K562 (cell line): ENCODE results near the gene ALDH18A1. TPM values are rescaled to one million over a fixed set of nuclear protein-coding genes. Genes with fewer than 3 reads are reported as not detected.

Source experiments
- ATAC-seq: fragments of 200-7000 bp; cut with Tn5 transposase; 3 replicates; pipeline ENCODE4 v1.9.1; 2020; ENCODE audit warnings: moderate library complexity
- BruUV-seq: library from RNA; stranded (reverse); fragments of 400-500 nt; replicated peaks from 2 replicates; lab custom pipeline; 2021; lab: Mats Ljungman, UMichigan
- CTCF ChIA-PET: fragments of 300-600 bp; formaldehyde crosslinking; extraction: SDS; loops from one replicate; lab custom pipeline; 2021; ENCODE audit warnings: low intra/inter-chr PET ratio; lab: Yijun Ruan, JAX
- POLR2A ChIA-PET: fragments of 300-600, 350-650 bp; sonication (Branson Sonifier 250); formaldehyde crosslinking; extraction: SDS; loops from one replicate; lab custom pipeline; 2021; ENCODE audit warnings: antibody characterized with exemption, inconsistent platforms; lab: Yijun Ruan, JAX
- DNase-seq, 4 experiments: peaks; one replicate each; pipeline versions ENCODE4 v3.0.0 to v3.0.0-alpha.2; 2011 to 2018; ENCODE audit warnings: low spot score in 3 of 4, mixed read lengths in 3 of 4; ENCODE audit errors: extremely low read depth in 1 of 4
- FAIRE-seq: peaks from 2 replicates; lab custom pipeline; 2011; peaks lifted over from hg19 to GRCh38; lab: Jason Lieb, UNC
- H2AFZ ChIP-seq: 2 replicates; pipeline ENCODE4 v1.6.0; 2011; ENCODE audit warnings: low read depth, low read length, control low read depth, inconsistent platforms
- H3K27ac ChIP-seq: fragments of 200-600 bp; 3 replicates; pipeline ENCODE4 v1.8.0; 2011; ENCODE audit warnings: low read depth, mild to moderate bottlenecking, control low read depth, inconsistent platforms, low read length, moderate library complexity, mixed read lengths; ENCODE audit errors: extremely low read depth
- H3K27me3 ChIP-seq, 2 experiments: fragments of 300-600 bp in 1 of 2; 2 replicates in 1 of 2; 3 replicates in 1 of 2; pipeline versions ENCODE4 v1.6.0 to v1.8.0; 2011; ENCODE audit warnings: inconsistent platforms in 2 of 2, low read length in 2 of 2, mild to moderate bottlenecking in 1 of 2, mixed read lengths in 1 of 2, moderate library complexity in 1 of 2; ENCODE audit not compliant: control insufficient read depth in 2 of 2, insufficient read depth in 2 of 2
- H3K36me3 ChIP-seq: fragments of 300-600 bp; 3 replicates; pipeline ENCODE4 v1.8.0; 2011; ENCODE audit warnings: mild to moderate bottlenecking, low read length, inconsistent platforms; ENCODE audit not compliant: control insufficient read depth, insufficient read depth
- H3K4me1 ChIP-seq, 2 experiments: fragments of 200-600 bp in 1 of 2; replicated peaks in 1 of 2; 2 replicates in 1 of 2; 3 replicates in 1 of 2; pipeline versions ENCODE4 v1.5.1 to v1.8.0; 2011; ENCODE audit warnings: inconsistent platforms in 2 of 2, low read length in 2 of 2, mild to moderate bottlenecking in 1 of 2, mixed read lengths in 1 of 2, moderate library complexity in 1 of 2; ENCODE audit not compliant: control insufficient read depth in 2 of 2, insufficient read depth in 2 of 2
- H3K4me2 ChIP-seq: 2 replicates; pipeline ENCODE4 v1.6.1; 2011; ENCODE audit warnings: low read length, control low read depth, inconsistent platforms, mixed read lengths; ENCODE audit not compliant: insufficient read depth
- H3K4me3 ChIP-seq: fragments of 200-600 bp; sonication (generic), shearing (Covaris generic); 2 replicates; pipeline ENCODE4 v1.5.1; 2016; ENCODE audit warnings: control low read depth, inconsistent platforms
- H3K79me2 ChIP-seq: fragments of 200-600 bp; 3 replicates; pipeline ENCODE4 v1.8.0; 2011; ENCODE audit warnings: low read length, inconsistent platforms; ENCODE audit not compliant: control insufficient read depth, insufficient read depth
- H3K9ac ChIP-seq, 2 experiments: 2 replicates each; pipeline versions ENCODE4 v1.6.0 to v1.6.1; 2011; ENCODE audit warnings: low read depth in 2 of 2, low read length in 2 of 2, control low read depth in 1 of 2, inconsistent platforms in 1 of 2, mild to moderate bottlenecking in 1 of 2, mixed read lengths in 1 of 2; ENCODE audit not compliant: insufficient read depth in 1 of 2
- H3K9me1 ChIP-seq: one replicate; pipeline ENCODE4 v1.6.0; 2011; ENCODE audit warnings: inconsistent platforms, mild to moderate bottlenecking, low read length, moderate library complexity; ENCODE audit not compliant: control insufficient read depth, insufficient read depth
- H3K9me3 ChIP-seq: replicated peaks from 2 replicates; pipeline ENCODE4 v1.5.1; 2011; ENCODE audit warnings: low read depth, low read length, inconsistent platforms; ENCODE audit not compliant: control insufficient read depth, insufficient read depth
- H4K20me1 ChIP-seq: replicated peaks from 2 replicates; pipeline ENCODE4 v1.6.1; 2011; ENCODE audit warnings: low read length, inconsistent platforms, mixed read lengths; ENCODE audit not compliant: control insufficient read depth, insufficient read depth
- CC2D1A ChIP-seq: fragments of 450-650 bp; IDR thresholded peaks from 2 replicates; pipeline ENCODE4 v1.6.1; 2017; ENCODE audit warnings: mild to moderate bottlenecking
- HDGF ChIP-seq: fragments of 450-650 bp; IDR thresholded peaks from 2 replicates; pipeline ENCODE4 v1.6.1; 2016
- NFXL1 ChIP-seq: fragments of 450-650 bp; formaldehyde crosslinking; IDR thresholded peaks from 2 replicates; pipeline ENCODE4 v1.4.0; 2021; ENCODE audit warnings: mild to moderate bottlenecking
- PHF21A ChIP-seq: fragments of 450-650 bp; IDR thresholded peaks from 2 replicates; pipeline ENCODE4 v1.6.1; 2017; ENCODE audit warnings: low read depth, borderline replicate concordance
- ZKSCAN1 ChIP-seq: fragments of 150-350 bp; IDR thresholded peaks from 2 replicates; pipeline ENCODE4 v1.6.1; 2016; ENCODE audit warnings: low read depth, low read length
- WGBS: fragments of 100-300 bp; shearing (Covaris generic); methylation state at CpG from one replicate; pipeline ENCODE4 v1.1.6; 2016; ENCODE audit warnings: low coverage, mixed read lengths; ENCODE audit not compliant: insufficient coverage; ENCODE audit errors: missing lambda C conversion rate; 5-methylcytosine and 5-hydroxymethylcytosine counted together
- in situ Hi-C: fragments of 300-500 bp; cut with MboI; formaldehyde crosslinking; loops from 4 replicates; pipeline ENCODE4 v1.15.0; 2018; ENCODE audit warnings: inconsistent platforms, mixed read lengths
- intact Hi-C: fragments of 100-400 bp; cut with micrococcal nuclease; formaldehyde crosslinking; loops from 2 replicates; pipeline ENCODE4 v1.14.2; 2022
- polyA plus RNA-seq, 8 experiments: library from polyadenylated mRNA; depleted of rRNA in 4 of 8; stranded (reverse) in 5 of 8; unstranded in 3 of 8; fragments of >200 nt; fragmentation: Nextera tagmentation in 2 of 8; fragmentation: Illumina TruSeq in 1 of 8; extraction: Ambion mirVana in 2 of 8; extraction: Trizol in 1 of 8; gene quantifications; 2 replicates each; pipeline versions ENCODE4 v1.2.1 to v1.2.3, GENCODE V29; 2011 to 2014; ENCODE audit warnings: inconsistent platforms in 1 of 8, missing spikeins in 1 of 8
- total RNA-seq, 7 experiments: library from RNA; depleted of rRNA in 6 of 7; stranded (reverse); fragments of >200 nt in 6 of 7; fragmentation: Illumina TruSeq in 2 of 7; extraction: Trizol in 2 of 7; gene quantifications; 2 replicates each; pipeline versions ENCODE4 v1.2.1 to v1.2.3, GENCODE V29; 2011 to 2021; ENCODE audit warnings: low replicate concordance in 1 of 7
- TF ChIP-seq, protein P1 (sequence below), 3 experiments: fragments of 200-800 bp in 1 of 3; fragments of 250-450 bp in 1 of 3; fragments of 450-650 bp in 1 of 3; sonication (Bioruptor Pico) in 1 of 3; sonication (Bioruptor generic) in 1 of 3; formaldehyde crosslinking in 1 of 3; IDR thresholded peaks; 2 replicates each; pipeline versions ENCODE4 v1.6.1 to v1.8.0; 2016 to 2022; ENCODE audit warnings: mild to moderate bottlenecking in 2 of 3, missing genetic modification characterization in 2 of 3, missing compliant biosample characterization in 1 of 3, moderate library complexity in 1 of 3
- TF ChIP-seq, protein P2 (sequence below), 2 experiments: fragments of 450-650 bp; formaldehyde crosslinking in 1 of 2; IDR thresholded peaks; 2 replicates each; pipeline versions ENCODE4 v1.4.0 to v1.6.1; 2014 to 2020; ENCODE audit warnings: mild to moderate bottlenecking in 2 of 2, borderline replicate concordance in 1 of 2, low read depth in 1 of 2

The ALDH18A1 gene
- total and polyA plus RNA-seq, 9 of the 15 experiments (the other 6 are each of a cell fraction or from before 2014, with no cell fraction given): 12.0 to 83.3 (median 43.8) TPM

DNA sequence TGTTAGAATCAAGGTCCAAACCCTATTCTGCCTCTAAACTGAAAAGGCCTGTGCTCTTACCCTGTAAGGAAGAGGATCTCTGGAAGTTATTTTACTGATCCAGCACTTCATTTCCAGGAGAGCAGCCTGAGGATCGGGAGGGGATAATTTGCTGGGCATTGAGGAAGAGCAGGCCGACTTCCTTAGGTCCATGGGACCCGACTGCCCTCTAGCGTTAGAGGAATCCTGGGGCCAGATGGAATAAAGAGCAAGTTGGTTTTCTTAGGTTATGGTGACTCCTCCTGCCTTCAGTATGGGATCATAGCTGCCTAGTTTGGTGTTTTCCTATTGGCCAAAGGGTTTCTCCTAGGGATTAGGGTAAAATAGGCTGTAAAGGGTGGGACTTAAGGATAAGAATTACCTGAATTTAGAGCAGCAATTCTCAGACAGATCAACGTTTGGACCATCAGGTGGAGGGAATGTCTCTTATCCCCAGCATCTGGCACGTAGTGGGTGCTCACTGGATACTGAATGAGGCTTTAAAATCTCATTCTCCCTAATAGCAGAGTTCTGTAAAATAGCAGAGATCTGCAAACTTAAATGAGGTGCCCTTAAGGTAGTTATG lies 55.3 kb downstream of the ALDH18A1 start:
- Histone ChIP-seq H3K9me1 (no peaks in the 10 kb centered on the region), H4K20me1 (no peaks in the 10 kb centered on the region), H3K4me3 (no peak overlapping the region), H3K4me1 (no peaks in the 10 kb centered on the region), H3K27ac (no peak overlapping the region), H3K9me3 (no peaks in the 10 kb centered on the region), H3K27me3 (no peaks in the 10 kb centered on the region), H3K4me2 (no peak overlapping the region), H3K79me2 (no peaks in the 10 kb centered on the region), H3K9ac (no peak overlapping the region), H2AFZ (peak overlapping the region; percentile 81), H3K36me3 (peaks cover 9% of the 10 kb centered on the region; the same call in 1 of the 3 replicates)
- peak; percentile 96 for ATAC-seq
- peak; percentile 74 to 87 (median 77) for DNase-seq
- in situ Hi-C loops: loop anchor here (5.0 to 25.0 kb wide), 4 partner anchors 169 to 989 kb away; no protein-coding TSS in a partner anchor
- peak; percentile 98 for FAIRE-seq
- no TSS peak for BruUV-seq
- ChIA-PET POLR2A (interaction anchor here (1.0 to 2.6 kb wide), 2 partner anchors 227 to 231 kb away, joined by 3 to 10 read pairs; no protein-coding TSS in a partner anchor), CTCF (interaction anchor here (0.6 to 6.6 kb wide), 9 partner anchors 58 to 473 kb away, joined by 3 to 62 read pairs (median 4); no protein-coding TSS in a partner anchor)
- intact Hi-C loops: loop anchor here (1.0 kb wide), 2 partner anchors 171 to 227 kb away; no protein-coding TSS in a partner anchor
- 9% methylated on average over 6 of the region's 6 CpGs for WGBS
- TF ChIP-seq, protein P1, sequence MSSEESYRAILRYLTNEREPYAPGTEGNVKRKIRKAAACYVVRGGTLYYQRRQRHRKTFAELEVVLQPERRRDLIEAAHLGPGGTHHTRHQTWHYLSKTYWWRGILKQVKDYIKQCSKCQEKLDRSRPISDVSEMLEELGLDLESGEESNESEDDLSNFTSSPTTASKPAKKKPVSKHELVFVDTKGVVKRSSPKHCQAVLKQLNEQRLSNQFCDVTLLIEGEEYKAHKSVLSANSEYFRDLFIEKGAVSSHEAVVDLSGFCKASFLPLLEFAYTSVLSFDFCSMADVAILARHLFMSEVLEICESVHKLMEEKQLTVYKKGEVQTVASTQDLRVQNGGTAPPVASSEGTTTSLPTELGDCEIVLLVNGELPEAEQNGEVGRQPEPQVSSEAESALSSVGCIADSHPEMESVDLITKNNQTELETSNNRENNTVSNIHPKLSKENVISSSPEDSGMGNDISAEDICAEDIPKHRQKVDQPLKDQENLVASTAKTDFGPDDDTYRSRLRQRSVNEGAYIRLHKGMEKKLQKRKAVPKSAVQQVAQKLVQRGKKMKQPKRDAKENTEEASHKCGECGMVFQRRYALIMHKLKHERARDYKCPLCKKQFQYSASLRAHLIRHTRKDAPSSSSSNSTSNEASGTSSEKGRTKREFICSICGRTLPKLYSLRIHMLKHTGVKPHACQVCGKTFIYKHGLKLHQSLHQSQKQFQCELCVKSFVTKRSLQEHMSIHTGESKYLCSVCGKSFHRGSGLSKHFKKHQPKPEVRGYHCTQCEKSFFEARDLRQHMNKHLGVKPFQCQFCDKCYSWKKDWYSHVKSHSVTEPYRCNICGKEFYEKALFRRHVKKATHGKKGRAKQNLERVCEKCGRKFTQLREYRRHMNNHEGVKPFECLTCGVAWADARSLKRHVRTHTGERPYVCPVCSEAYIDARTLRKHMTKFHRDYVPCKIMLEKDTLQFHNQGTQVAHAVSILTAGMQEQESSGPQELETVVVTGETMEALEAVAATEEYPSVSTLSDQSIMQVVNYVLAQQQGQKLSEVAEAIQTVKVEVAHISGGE (CRISPR knock-in tag; IDR thresholded peaks at IDR 0.05): no peak
- 0 out of 2 replicates have a peak, but pooled peaks have one; percentile 39 for TF ChIP-seq ZKSCAN1
- TF ChIP-seq PHF21A: no peak
- TF ChIP-seq, protein P2, sequence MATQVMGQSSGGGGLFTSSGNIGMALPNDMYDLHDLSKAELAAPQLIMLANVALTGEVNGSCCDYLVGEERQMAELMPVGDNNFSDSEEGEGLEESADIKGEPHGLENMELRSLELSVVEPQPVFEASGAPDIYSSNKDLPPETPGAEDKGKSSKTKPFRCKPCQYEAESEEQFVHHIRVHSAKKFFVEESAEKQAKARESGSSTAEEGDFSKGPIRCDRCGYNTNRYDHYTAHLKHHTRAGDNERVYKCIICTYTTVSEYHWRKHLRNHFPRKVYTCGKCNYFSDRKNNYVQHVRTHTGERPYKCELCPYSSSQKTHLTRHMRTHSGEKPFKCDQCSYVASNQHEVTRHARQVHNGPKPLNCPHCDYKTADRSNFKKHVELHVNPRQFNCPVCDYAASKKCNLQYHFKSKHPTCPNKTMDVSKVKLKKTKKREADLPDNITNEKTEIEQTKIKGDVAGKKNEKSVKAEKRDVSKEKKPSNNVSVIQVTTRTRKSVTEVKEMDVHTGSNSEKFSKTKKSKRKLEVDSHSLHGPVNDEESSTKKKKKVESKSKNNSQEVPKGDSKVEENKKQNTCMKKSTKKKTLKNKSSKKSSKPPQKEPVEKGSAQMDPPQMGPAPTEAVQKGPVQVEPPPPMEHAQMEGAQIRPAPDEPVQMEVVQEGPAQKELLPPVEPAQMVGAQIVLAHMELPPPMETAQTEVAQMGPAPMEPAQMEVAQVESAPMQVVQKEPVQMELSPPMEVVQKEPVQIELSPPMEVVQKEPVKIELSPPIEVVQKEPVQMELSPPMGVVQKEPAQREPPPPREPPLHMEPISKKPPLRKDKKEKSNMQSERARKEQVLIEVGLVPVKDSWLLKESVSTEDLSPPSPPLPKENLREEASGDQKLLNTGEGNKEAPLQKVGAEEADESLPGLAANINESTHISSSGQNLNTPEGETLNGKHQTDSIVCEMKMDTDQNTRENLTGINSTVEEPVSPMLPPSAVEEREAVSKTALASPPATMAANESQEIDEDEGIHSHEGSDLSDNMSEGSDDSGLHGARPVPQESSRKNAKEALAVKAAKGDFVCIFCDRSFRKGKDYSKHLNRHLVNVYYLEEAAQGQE (IDR thresholded peaks at IDR 0.05; ENCODE audit: borderline replicate concordance): peak; percentile 95
- TF ChIP-seq, protein P2 (CRISPR knock-in tag; IDR thresholded peaks at IDR 0.05; ENCODE audit: low read depth): no peak
- TF ChIP-seq CC2D1A: peak; percentile 90
- peak; percentile 31; the same call in 1 of the 2 replicates for TF ChIP-seq HDGF
- TF ChIP-seq NFXL1 (CRISPR knock-in tag): no peak
